ENCODE data around the gene PHF23.
A peak's percentile ranks its signal among the peaks of the same experiment; 100 is the strongest.
"Not testable (repeated sequence)": the region's sequence is repeated elsewhere in the genome, so short reads cannot be mapped to it uniquely, and the experiment has no call there.

PHF23 gene

GRCh38 chr17:7258731-7259554 is 19.7 kb upstream of the PHF23 start:
- no peak for DNase-seq

DNA sequence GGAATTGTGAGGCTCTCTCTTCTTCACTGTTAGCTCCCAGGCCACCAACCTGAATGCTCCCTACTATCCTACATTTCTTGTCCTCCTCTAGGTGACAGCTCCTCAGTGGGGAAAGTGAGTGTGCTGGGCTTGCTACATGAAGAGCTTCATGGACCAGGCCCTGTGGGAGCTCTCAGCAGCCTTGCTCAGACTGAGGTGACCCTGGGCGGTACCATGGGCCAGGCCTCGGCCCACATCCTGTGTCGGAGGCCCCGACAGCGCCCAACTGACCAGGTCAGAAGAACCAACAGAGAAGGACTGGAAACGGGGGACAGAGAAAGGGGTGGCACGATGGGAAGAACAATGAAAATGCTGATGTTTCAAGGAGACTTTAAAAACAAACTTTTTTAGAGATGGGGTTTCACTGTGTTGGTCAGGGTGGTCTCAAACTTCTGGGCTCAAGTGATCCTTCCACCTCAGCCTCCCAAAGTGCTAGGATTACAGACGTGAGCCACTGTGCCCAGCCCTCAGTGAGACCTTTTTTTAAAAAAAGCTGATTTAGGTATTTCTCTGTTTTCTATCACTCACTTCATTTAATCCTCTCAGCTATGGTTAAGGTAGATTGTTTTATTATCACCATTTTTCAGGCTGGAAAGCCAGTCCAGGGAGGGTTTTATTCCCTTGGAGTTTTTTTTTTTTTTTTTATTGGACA is 17.7 kb upstream of the PHF23 start:
- no peak for DNase-seq

GRCh38 chr17:7254511-7254910 is 15.3 kb upstream of the PHF23 start:
- no peak for DNase-seq

DNA sequence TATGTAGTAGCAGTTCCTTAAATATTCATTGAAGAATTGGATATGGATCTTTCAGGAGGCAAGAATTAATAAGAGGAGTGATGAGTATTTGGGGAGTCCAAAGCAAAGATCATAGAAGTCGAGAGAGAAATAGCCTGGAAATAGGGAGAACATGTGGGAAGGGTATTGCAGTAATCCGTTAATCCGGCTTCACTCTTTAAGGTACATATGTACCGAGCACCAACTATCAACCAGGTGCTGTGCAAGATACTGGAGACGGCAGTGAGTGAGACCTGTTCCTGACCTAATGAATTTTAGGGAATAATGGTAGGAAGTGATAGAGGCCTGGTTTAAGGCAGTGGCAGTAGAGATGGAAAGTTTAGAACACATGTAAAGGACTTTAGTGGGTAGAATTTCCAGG is 13.8 kb upstream of the PHF23 start:
- no peak for DNase-seq

GRCh38 chr17:7252176-7253043 is 13.2 kb upstream of the PHF23 start, which contains the start of gene ELP5:
ELP5 (plus strand) TSS chr17:7252215; CDS start chr17:7252551, 336 bp downstream.
- DNase-seq, result peak; percentile 93

- peak; percentile 99 for DNase-seq
These were observed 12.5 kb upstream of the PHF23 start, which contains the start of gene CTDNEP1 for GRCh38 chr17:7251661-7252175. CTDNEP1 (minus strand) TSS chr17:7251734; CDS start chr17:7251296, 438 bp downstream.

DNA sequence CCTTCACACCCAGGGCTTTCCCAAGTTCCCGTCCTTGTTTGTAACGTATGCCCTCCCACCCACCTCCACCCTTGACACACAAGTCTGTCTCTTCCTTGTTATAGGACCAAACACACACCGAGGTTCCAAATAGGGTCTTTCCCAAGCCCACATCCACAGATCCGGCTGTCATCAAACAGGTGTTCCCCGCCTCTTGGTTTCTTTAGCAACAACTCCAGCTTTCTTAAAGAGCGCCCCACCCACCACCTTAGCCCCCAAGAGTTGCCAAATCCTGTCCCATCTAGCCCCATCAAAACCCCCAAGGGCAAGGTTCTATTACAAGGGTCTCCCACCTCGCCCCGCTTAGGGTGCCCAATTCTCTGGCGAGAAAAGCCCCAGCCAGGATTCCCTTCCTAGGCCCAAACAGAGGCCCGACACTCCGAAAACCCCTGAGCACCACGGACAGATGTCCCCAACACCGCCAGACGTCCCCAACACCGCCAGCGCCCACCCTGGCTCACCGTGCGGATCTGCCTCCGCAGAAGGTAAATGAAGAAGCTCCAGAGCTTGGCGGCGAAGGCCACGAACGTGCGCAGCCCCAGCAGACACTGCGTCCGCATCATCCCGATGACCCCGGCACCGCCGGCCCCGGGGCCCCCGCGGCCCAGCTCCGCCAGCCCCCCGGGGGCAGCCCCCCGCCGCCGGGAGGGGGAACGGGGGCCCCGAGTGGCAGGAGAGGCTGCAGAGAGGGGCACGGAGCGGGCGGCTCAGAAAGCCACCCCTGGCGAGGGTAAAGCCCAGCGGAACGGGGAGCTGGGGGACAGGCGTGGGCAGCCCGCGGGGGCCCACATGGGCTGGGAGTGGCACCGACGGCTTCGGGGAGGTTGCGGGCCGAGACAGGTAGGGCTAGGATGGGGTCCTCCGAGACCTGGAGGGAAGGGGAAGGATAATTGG is 11.7 kb upstream of the PHF23 start:
- DNase-seq, result peak; percentile 8

DNA sequence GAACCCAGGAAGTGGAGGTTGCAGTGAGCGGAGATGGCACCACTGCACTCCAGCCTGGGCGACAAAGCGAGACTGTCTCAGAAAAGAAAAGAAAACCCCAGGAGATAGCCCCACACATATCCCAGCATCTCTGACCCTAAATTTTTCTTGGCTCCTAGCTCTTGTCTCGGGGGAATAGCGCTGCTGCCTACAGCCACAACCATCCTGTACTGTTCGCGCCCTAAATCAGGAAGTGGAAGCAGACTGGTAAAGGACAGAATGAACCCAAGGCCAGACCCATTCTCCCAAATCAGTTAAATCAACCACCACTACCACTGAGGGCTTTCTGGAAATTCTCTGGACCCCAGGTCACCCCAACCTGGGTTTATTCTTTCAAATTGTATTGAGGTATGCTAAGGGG is 10.6 kb upstream of the PHF23 start:
- no peak for DNase-seq

DNA sequence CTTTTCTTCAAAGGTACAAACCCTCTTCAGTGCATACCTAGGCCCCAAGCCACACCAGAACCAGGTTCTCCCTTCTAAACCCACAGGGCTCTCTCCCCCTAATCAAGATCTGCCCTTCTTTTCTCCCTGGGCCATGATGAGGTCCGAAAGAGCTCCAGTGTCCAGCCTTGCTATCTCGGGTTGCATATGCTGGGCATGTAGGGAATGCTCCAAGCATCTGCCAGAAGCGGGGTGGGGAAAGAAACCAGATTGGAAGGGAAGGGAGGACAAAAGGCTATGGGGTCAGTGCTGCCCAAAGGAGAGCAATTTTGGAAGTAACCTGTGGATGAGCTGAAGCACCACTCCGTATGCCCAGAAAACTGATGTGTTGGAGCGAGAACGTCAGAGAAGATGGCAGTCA is 10.0 kb upstream of the PHF23 start:
- no peak for DNase-seq

GRCh38 chr17:7248796-7249195 is 9.5 kb upstream of the PHF23 start:
- DNase-seq, result no peak

- no peak for DNase-seq
These were observed 7.5 kb upstream of the PHF23 start for GRCh38 chr17:7246779-7247178.

- not testable (repeated sequence) for DNase-seq
These were observed 4.6 kb upstream of the PHF23 start for GRCh38 chr17:7243838-7244237.

DNA sequence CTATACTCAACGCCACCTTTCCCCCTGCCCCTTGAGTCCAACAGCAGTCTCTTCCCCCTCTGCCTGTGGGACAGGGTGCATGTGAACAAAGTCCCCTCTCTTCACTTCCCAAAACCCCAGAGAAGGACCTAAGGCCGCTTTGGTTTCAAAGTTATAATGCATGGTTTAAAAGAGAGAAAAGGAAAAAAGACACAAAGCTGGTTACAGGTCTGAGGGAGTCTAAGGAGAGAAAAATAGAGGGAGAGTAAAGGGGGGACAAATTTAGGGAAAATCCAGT is 4.1 kb upstream of the PHF23 start:
- no peak for DNase-seq

- DNase-seq, result peak; percentile 96
These were observed 3.6 kb upstream of the PHF23 start for GRCh38 chr17:7242717-7243452.

- peak; percentile 83 for DNase-seq
These were observed 2.8 kb upstream of the PHF23 start, which contains the start of gene GABARAP for GRCh38 chr17:7241783-7242716. GABARAP (minus strand) TSS chr17:7242449; CDS start chr17:7242330, 119 bp downstream.

DNA sequence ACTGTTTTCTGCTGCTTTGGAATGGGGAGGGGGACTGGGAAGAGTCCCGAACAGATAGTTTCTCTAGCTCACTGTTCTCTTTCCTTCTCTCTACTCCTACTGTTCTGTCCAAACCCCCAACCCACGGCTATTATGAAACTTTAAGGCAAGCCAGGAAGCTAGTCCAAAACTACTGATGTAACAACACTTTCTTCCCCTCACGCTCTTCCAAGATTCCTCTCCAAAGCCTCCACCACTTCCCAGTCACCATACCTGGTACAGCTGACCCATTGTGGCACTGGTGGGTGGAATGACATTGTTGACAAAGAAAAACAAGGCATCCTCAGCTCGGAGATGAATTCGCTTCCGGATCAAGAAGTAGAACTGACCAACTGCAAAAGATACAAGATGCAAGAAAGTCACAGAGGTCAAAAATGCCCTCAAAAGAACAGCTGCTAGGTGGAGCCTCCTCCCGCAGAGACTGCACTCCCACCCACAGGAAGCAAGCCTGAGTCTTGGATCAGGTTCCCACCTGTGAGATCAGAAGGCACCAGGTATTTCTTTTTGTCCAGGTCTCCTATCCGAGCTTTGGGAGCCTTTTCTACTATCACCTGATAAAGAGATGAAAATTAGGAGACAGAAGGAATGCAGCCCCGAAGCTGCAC is 2.0 kb upstream of the PHF23 start:
- no peak for DNase-seq

- no peak for DNase-seq
These were observed 1.1 kb upstream of the PHF23 start for GRCh38 chr17:7240375-7240774.

GRCh38 chr17:7238420-7239090 is 702 bp downstream of the PHF23 start:
- DNase-seq, result no peak
